Stimulated activated CD8-positive, alpha-beta memory T cell treated with anti-CD3 and anti-CD28 coated beads, Interleukin-2, amount 100 ng/mL, for 1 hour (primary cell): ENCODE measurements around the gene ASH1L.
"Not testable (repeated sequence)": the region's sequence is repeated elsewhere in the genome, so short reads cannot be mapped to it uniquely, and the experiment has no call there.

Experiments
- DNase-seq, 2 donors: peaks; one replicate each; pipeline ENCODE4 v3.0.0-alpha.2; 2020; ENCODE audit warnings: low read depth in 2 of 2

Gene ASH1L

GRCh38 chr1:155561779-155562580 is 623 bp downstream of the ASH1L start:
- peak; percentile 28 to 39 for DNase-seq

DNA sequence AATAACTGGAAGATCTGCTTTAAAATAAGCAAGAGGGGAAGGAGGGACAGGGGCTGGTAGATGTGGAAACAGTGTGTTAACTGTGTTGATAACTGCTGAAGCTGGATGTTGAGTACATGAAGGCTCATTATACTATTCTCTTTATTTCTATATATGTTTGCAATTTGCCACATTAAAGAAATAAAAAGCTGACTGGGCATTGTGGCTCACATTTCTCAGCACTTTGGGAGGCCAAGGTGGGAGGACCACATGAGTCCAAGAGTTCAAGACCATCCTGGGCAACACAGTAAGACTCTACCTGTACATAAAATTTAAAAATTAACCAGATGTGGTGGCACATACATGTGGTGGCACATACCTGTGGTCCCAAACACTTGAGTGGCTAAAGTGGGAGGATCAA is 6.7 kb downstream of the ASH1L start:
- no peak for DNase-seq

- no peak for DNase-seq
Observed at GRCh38 chr1:155553349-155553748, 9.3 kb downstream of the ASH1L start.

DNA sequence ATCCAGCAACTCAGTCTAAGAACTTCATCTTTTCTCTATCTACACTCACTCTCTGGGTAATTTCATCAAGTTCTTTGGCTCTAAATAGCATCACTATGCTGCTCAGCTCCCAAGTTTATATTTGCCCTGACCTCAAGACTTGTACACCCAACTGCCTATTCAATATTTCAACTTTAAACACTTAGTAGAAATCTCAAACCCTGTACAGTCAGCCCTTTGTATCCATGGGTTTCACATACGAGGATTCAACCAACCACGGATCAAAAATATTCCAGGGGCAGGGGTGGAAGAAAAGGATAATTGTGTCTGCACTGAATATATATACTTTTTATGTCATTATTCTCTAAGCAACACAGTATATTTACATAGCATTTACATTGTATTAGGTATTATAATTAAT is 13.9 kb downstream of the ASH1L start:
- DNase-seq, result no peak

- DNase-seq, result no peak
Observed at GRCh38 chr1:155540000-155540874, 22.4 kb downstream of the ASH1L start.

GRCh38 chr1:155537193-155537592 is 25.4 kb downstream of the ASH1L start:
- DNase-seq, result no peak

DNA sequence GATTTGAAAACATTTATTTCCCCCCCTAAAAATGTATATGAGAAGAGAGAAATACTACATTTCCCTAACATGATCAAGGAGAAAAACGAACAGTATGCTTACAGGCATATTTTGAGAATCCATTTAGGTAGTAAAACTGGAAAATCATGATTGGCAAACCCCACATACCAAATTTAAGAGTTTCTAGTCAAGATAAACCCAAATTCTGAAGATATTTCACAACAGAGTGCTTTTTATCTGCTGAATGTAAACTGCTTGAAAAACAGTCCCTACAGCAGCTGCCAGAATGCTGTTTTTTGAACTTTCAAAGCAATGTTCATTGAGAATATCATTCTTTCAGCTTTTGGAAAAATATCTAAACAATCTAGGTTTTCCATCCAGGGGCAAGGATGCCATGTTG is 31.0 kb downstream of the ASH1L start:
- no peak for DNase-seq

GRCh38 chr1:155529929-155530328 is 32.7 kb downstream of the ASH1L start:
- DNase-seq, result no peak

DNA sequence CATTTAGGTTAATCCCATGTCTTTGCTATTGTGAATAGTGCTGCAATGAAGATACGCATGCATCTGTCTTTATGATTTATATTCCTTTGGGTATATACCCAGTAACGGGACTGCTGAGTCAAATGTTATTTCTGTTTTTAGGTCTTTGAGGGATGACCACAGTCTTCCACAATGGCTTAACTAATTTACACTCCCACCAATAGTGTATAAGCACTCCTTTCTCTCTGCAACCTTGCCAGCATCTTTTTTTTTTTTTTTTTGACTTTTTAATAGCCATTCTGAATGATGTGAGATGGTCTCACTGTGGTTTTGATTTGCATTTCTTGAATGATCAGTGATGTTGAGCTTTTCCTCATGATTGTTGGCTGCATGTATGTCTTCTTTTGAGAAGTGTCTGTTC is 33.5 kb downstream of the ASH1L start:
- no peak for DNase-seq

GRCh38 chr1:155527677-155528076 is 34.9 kb downstream of the ASH1L start:
- no peak for DNase-seq

DNA sequence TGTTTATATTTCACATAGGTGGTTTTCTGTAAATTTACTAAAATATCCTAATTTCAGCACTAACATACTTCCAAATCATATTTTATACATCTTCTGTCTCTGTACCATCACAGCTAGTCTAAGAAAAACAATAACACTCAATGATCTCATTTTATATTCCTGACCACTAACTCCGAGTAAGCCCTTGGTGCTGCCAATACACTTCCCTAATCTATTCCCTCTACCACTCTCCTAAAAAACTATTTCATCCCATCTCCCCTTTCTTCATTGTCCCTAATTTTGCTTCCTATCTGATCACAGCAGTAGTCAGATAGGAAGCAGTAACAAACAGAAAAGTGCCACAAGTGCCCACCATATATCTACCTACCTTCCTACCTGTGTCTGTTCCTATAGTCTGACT is 36.2 kb downstream of the ASH1L start:
- no peak for DNase-seq

- DNase-seq, result no peak
Observed at GRCh38 chr1:155522069-155522468, 40.5 kb downstream of the ASH1L start.

DNA sequence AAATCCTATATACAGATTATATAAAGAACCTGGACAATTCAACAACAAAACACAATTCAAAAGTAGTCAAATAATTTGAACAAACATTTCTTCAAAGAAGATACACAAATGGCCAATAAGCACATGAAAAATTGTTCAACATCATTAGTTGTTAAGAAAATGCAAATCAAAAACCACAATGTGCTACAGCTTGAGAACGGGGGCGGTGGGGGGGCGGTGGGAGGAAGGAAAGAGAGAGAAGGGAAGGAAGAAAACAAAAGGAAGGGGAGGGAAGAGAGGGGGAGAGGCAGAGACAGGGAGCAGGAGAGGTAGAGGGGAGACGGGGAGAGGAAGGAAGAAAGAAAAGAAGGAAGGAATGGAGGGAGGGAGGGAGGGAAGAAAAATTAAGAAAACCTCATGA is 44.1 kb downstream of the ASH1L start:
- no peak for DNase-seq

DNA sequence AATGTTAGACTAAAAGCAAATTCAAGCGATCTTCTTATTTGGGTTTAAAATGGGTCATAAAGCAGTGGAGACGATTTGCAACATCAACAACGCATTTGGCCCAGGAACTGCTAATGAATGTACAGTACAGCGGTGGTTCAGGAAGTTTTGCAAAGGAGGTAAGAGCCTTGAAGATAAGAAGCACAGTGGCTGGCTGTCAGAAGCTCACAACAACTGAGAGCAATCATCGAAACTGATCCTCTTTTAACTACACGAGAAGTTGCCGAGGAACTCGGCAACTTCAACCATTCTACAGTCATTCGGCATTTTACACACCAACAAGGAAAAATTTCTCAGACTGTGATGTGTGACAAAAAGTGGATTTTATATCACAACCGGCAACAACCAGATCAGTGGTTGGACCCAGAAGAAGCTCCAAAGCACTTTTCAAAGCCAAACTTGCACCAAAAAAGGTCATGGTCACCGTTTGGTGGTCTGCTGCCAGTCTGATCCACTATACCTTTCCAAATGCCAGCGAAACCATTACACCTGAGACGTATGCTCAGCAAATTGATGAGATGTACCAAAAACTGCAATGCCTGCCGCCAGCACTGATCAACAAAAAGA is 47.9 kb downstream of the ASH1L start:
- no peak for DNase-seq

DNA sequence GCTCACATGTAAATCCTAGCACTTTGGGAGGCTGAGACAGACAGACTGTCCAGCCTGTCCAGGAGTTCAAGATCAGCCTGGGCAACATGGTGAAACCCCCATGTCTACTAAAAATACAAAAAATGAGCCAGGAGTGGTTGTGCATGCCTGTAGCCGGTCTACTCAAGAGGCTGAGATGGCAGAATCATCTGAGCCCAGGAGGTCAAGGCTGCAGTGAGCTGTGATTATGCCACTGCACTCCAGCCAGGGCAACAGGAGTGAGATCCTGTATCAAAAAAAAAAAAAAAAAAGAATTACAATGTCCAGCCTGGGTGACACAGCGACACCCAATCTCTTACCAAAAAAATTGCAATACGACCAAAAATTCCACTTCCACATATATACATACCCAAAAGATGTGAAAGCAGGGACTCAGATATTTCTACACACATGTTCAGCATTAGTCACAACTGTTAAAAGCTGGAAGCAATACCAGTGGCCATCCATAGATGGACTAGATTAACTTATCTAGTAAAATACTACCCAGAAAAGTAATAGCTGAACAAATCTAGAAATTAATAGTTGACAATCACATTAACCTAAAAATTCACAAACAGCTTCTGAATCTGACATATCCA is 49.2 kb downstream of the ASH1L start:
- DNase-seq, result no peak

- not testable (repeated sequence) for DNase-seq
Observed at GRCh38 chr1:155511385-155511784, 51.2 kb downstream of the ASH1L start.

- no peak for DNase-seq
Observed at GRCh38 chr1:155509064-155509463, 53.5 kb downstream of the ASH1L start.

DNA sequence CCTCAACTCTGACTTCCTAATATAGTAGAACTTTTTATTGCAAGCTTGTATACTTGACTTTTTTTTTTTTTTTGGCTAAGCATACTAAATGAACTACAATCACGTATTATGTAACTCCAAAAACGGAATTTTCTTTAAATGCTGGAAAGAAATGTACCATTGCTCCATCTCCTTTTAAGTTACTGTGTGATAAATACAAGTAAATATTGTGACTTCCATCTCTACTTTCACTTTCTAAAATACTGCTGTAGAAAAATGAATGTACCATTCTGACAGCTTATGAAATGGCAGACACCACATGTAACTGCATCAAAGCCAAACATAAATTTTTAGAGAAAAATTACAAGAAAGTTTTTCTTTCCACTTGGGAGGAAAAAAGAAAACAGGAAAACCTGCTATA is 54.7 kb downstream of the ASH1L start:
- DNase-seq, result no peak

DNA sequence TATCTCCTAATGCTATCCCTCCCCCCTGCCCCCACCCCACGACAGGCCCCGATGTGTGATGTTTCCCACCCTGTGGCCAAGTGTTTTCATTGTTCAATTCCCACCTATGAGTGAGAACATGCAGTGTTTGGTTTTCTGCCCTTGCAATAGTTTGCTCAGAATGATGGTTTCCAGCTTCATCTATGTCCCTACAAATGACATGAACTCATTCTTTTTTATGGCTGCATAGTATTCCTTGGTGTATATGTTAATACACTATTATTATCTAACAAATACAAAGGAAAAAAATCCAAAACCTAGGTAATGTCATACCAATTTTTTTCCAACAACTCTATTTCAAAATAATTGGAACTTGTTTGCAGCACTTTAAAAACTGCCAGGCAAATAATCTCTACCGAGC is 56.6 kb downstream of the ASH1L start:
- not testable (repeated sequence) for DNase-seq

- no peak for DNase-seq
Observed at GRCh38 chr1:155504207-155504606, 58.4 kb downstream of the ASH1L start.

DNA sequence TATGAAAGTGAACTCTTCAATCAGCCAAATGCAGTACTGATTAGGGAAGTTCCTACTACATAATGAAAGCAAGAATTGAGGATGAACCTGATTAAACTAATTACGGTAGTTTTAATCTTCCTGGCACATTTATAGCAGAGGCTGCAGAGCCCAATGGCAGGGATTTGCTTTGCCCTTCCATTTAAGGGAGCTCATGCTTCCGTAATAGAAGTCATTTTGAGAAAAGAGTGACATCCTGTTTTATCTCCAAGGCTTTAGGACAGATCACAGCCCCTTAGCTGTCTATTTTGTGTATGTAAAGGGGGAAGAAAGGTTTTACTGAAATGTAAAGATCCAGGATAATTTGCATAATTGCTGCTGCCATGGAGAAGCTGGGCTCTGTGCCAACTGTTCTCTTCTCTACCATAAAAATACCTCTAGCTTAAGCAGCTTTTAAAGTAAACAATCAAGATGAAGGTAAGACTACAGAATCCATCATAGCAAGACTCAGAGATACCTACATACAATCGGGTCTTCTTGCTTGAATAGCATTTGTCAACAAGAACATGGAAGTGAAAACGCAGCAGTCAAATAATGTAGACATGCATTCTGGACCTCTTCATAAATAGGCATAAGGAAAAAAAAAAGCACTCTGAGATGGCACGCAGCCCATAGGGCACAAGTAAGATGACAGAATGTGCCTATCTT is 62.5 kb downstream of the ASH1L start:
- DNase-seq, result no peak

DNA sequence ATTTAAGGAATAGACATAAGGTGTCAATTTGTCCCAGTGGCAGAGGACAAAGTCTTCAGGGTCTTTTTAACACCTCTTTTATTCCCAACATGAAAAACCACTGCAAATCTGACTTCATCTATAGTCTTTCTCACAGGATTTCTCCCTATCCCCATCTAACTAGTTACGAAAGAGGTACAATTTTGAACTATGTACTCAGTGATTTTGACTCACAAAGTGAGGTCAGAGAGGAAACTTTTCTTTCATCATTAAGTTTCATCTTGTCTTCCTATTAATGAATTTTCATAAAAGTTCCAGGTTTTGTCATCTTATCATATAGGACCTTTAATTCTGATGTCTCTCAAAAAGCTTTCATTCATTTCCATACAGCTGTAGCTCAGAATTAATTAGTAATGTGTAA is 63.3 kb downstream of the ASH1L start:
- DNase-seq, result no peak
